Measurements from ENCODE around the gene E2F1.
"Not testable (repeated sequence)": the region's sequence is repeated elsewhere in the genome, so short reads cannot be mapped to it uniquely, and the experiment has no call there.

The E2F1 gene

DNA sequence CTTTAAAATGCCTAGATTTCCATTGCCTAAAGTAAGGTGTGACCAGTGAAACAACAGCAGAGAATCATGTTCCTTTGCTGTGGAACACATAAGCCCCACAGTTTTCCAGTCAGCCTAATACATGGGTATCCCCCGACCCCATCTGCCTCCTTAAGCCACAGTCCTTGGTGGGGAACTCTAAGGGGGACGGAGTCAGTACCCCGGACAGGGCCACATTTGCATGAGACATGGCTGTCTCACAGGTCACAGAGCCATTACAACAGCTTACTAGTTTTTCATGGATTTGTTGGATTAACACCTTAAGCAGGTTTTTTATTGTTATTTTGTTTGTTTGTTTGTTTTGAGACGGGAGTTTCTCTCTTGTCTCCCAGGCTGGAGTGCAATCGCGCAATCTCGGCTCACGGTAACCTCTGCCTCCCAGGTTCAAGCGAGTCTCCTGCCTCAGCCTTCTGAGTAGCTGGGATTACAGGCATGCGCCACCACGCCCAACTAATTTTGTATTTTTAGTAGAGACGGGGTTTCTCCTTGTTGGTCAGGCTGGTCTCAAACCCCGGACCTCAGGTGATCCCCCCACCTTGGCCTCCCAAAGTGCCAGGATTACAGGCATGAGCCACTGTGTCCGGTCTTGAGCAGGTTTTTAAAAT is 39.1 kb downstream of the E2F1 start:
- in situ Hi-C loops (cut with MboI; ENCODE audit: low sequenced_read_pairs), result not testable (repeated sequence)

DNA sequence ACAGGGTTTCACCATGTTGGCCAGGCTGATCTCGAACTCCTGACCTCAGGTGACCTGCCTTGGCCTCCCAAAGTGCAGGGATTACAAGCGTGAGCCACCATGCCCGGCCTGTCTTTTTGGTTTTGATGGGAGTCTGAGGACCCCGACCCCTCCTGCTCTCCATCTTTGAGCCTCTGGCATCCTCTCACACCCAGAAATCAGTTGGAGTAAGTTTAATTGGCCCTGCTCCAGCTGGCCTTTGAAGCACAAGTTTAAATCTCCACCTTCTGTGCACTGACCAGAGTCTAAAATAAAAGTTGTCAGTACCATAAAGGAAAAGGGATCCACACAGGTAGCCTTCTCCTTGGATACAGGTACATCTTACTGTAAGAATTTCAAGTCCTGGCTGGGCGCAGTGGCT is 40.0 kb downstream of the E2F1 start:
- in situ Hi-C loops (cut with MboI; ENCODE audit: low sequenced_read_pairs), result no loop called here

GRCh38 chr20:33645396-33645795 is 40.8 kb downstream of the E2F1 start:
- in situ Hi-C loops (cut with MboI; ENCODE audit: low sequenced_read_pairs), result no loop called here

DNA sequence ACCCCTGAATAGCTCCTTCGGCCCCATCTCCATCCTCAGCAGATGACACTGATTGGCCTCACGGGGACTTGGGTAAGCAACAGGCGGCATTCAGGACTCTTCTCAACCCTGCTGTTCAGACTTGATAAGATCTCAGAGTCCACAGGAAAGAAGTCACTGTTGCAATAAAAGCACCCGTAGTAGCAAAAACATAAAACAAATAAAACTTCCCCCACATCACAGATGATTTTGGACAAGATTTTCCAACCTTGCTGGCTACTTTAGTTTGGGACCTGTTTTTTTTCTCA is 41.2 kb downstream of the E2F1 start:
- in situ Hi-C loops (cut with MboI; ENCODE audit: low sequenced_read_pairs), result no loop called here

- in situ Hi-C loops (cut with MboI; ENCODE audit: low sequenced_read_pairs), result no loop called here
Observed at GRCh38 chr20:33644313-33645071, 41.7 kb downstream of the E2F1 start.

- in situ Hi-C loops (cut with MboI; ENCODE audit: low sequenced_read_pairs), result no loop called here
Observed at GRCh38 chr20:33640287-33640686, 45.9 kb downstream of the E2F1 start.

- in situ Hi-C loops (cut with MboI; ENCODE audit: low sequenced_read_pairs), result no loop called here
Observed at GRCh38 chr20:33636776-33637175, 49.4 kb downstream of the E2F1 start.

- in situ Hi-C loops (cut with MboI; ENCODE audit: low sequenced_read_pairs), result no loop called here
Observed at GRCh38 chr20:33635341-33635740, 50.8 kb downstream of the E2F1 start.

GRCh38 chr20:33631910-33632309 is 54.3 kb downstream of the E2F1 start:
- in situ Hi-C loops (cut with MboI; ENCODE audit: low sequenced_read_pairs), result not testable (repeated sequence)

DNA sequence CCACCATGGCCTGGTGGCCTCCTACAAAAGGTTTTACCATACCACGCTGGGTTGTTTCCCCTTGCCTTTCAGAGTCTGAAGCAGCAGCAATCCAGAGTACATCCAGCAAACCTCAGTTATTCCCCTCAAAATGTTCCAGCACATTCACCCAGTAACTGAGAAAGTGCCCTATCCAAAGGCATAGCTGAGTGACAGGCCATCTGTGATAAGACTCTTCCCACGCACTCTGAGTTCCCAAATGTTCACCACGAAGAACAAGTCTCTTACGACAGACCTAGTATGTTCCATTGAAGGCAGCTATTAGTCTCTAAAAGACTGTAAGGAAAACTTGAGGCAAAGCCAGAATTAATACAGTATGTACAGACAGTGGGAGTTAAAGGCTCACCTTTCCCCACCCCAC is 55.7 kb downstream of the E2F1 start:
- in situ Hi-C loops (cut with MboI; ENCODE audit: low sequenced_read_pairs), result no loop called here

DNA sequence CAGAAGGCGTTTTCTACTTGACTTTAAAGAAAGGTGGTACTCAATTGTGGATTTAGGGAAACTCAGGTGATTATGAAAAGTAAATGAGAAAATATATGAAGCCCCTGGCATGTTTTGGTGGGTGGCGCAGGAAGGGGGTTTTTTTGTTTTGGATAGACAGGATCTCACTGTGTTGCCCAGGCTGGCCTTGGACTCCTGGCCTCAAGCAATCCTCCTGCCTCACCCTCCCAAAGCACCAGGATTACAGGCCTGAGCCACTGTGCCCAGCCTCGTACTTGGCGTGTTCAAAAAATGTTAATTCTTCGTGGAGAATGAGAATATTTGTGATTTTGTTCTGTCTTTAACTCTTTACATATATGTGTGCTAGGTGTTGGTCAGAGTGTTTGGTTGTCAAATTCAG is 56.2 kb downstream of the E2F1 start:
- in situ Hi-C loops (cut with MboI; ENCODE audit: low sequenced_read_pairs), result no loop called here

- in situ Hi-C loops (cut with MboI; ENCODE audit: low sequenced_read_pairs), result no loop called here
Observed at GRCh38 chr20:33629533-33629932, 56.7 kb downstream of the E2F1 start.

GRCh38 chr20:33627577-33628216 is 58.5 kb downstream of the E2F1 start:
- in situ Hi-C loops (cut with MboI; ENCODE audit: low sequenced_read_pairs), result no loop called here

DNA sequence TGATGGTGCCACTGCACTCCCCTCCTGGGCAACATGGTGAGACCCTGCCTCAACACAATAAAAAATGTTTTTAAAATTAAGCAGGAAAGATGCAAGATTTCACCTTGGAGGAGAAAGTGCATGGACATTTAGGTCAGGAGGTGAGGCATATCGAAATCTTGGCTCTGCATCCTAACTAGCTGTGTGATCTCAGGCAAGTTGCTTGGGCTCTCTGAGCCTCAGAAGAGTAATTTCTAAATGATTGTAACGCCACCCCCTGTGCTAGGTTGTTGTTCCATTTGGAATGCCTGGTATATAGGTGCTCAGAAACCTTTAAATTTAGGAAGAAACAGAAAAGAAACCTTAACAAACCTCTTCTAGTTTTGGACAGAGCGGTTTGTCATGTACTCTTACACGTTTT is 60.0 kb downstream of the E2F1 start:
- in situ Hi-C loops (cut with MboI; ENCODE audit: low sequenced_read_pairs), result no loop called here
